SK-N-SH (cell line): ENCODE results near the gene KRTAP1-4. TPM values are rescaled to one million over a fixed set of nuclear protein-coding genes. Genes with fewer than 3 reads are reported as not detected.

ENCODE experiments used
- CTCF ChIA-PET: fragments of 300-600, 350-600 bp; formaldehyde crosslinking; extraction: SDS; loops from one replicate; lab custom pipeline; 2021; lab: Yijun Ruan, JAX
- POLR2A ChIA-PET: fragments of 350-600 bp; sonication (Branson Sonifier 250); formaldehyde crosslinking; extraction: SDS; loops from one replicate; lab custom pipeline; 2020; ENCODE audit warnings: antibody characterized with exemption, inconsistent platforms; lab: Yijun Ruan, JAX
- DNase-seq: peaks from one replicate; pipeline ENCODE4 v3.0.0; 2012
- H2AFZ ChIP-seq: fragments of 200-600 bp; sonication (generic); 2 replicates; pipeline ENCODE4 v1.8.1; 2016; ENCODE audit warnings: antibody characterized with exemption, mild to moderate bottlenecking, low read depth
- H3F3A ChIP-seq: fragments of 200-600 bp; sonication (generic); replicated peaks from 2 replicates; pipeline ENCODE3; 2016; ENCODE audit warnings: antibody characterized with exemption, mild to moderate bottlenecking; ENCODE audit not compliant: insufficient read depth
- H3K27ac ChIP-seq, 2 experiments: fragments of 200-500 bp in 1 of 2; fragments of 200-600 bp in 1 of 2; sonication (Bioruptor generic) in 1 of 2; sonication (generic), shearing (Covaris generic) in 1 of 2; 2 replicates each; pipeline versions ENCODE4 v1.5.1 to v1.6.1; 2014 to 2016; ENCODE audit warnings: low read depth in 2 of 2, inconsistent platforms in 1 of 2, low read length in 1 of 2, mild to moderate bottlenecking in 1 of 2, mixed read lengths in 1 of 2
- H3K27me3 ChIP-seq: fragments of 200-600 bp; sonication (generic), shearing (Covaris generic); 2 replicates; pipeline ENCODE4 v1.6.1; 2016; ENCODE audit warnings: mixed run types; ENCODE audit not compliant: insufficient read depth
- H3K36me3 ChIP-seq, 2 experiments: fragments of 200-500 bp in 1 of 2; fragments of 200-600 bp in 1 of 2; sonication (Bioruptor generic) in 1 of 2; sonication (generic) in 1 of 2; replicated peaks in 1 of 2; 2 replicates each; pipeline versions ENCODE3 to v1.5.1; 2014 to 2016; ENCODE audit warnings: low read length in 1 of 2, mild to moderate bottlenecking in 1 of 2; ENCODE audit not compliant: insufficient read depth in 2 of 2, control insufficient read depth in 1 of 2
- H3K4me1 ChIP-seq, 2 experiments: fragments of 200-500 bp in 1 of 2; fragments of 200-600 bp in 1 of 2; sonication (Bioruptor generic) in 1 of 2; sonication (generic), shearing (Covaris generic) in 1 of 2; 2 replicates each; pipeline versions ENCODE4 v1.5.1 to v1.6.1; 2014 to 2016; ENCODE audit warnings: low read depth in 1 of 2, low read length in 1 of 2, mixed run types in 1 of 2; ENCODE audit not compliant: insufficient read depth in 2 of 2, control insufficient read depth in 1 of 2
- H3K4me2 ChIP-seq: fragments of 200-600 bp; sonication (generic), shearing (Covaris generic); 2 replicates; pipeline ENCODE4 v1.6.1; 2017; ENCODE audit warnings: mixed run types
- H3K4me3 ChIP-seq, 2 experiments: fragments of 200-500 bp in 1 of 2; fragments of 200-600 bp in 1 of 2; sonication (Bioruptor generic) in 1 of 2; sonication (generic), shearing (Covaris generic) in 1 of 2; 2 replicates each; pipeline versions ENCODE4 v1.5.1 to v1.8.1; 2014 to 2016; ENCODE audit warnings: low read depth in 2 of 2, inconsistent platforms in 1 of 2, low read length in 1 of 2, mild to moderate bottlenecking in 1 of 2, mixed read lengths in 1 of 2, moderate library complexity in 1 of 2
- H3K79me2 ChIP-seq: fragments of 200-600 bp; sonication (generic); 2 replicates; pipeline ENCODE4 v1.8.1; 2017; ENCODE audit warnings: mild to moderate bottlenecking; ENCODE audit not compliant: insufficient read depth
- H3K9ac ChIP-seq: fragments of 200-600 bp; sonication (generic); 2 replicates; pipeline ENCODE4 v1.6.1; 2017; ENCODE audit warnings: mixed run types
- H3K9me2 ChIP-seq: fragments of 200-600 bp; sonication (generic); 2 replicates; pipeline ENCODE4 v1.6.1; 2017; ENCODE audit warnings: mixed run types
- H3K9me3 ChIP-seq: fragments of 200-600 bp; sonication (generic); 2 replicates; pipeline ENCODE4 v1.6.1; 2017; ENCODE audit warnings: mixed run types, mild to moderate bottlenecking, moderate library complexity
- H4K20me1 ChIP-seq: fragments of 200-600 bp; sonication (generic); 2 replicates; pipeline ENCODE4 v1.6.1; 2017; ENCODE audit warnings: mild to moderate bottlenecking, mixed run types; ENCODE audit not compliant: insufficient read depth
- CHD2 ChIP-seq: fragments of 150-350 bp; IDR thresholded peaks from 2 replicates; pipeline ENCODE4 v1.6.1; 2018; ENCODE audit warnings: low read length; ENCODE audit not compliant: partially characterized antibody
- FOSL2 ChIP-seq: IDR thresholded peaks from 2 replicates; pipeline ENCODE4 v1.4.0; 2012; ENCODE audit warnings: low read depth, mild to moderate bottlenecking, moderate library complexity, borderline replicate concordance
- FOXJ3 ChIP-seq: sonication (generic); formaldehyde crosslinking; IDR thresholded peaks from 2 replicates; pipeline ENCODE4 v1.5.1; 2020; ENCODE audit warnings: mild to moderate bottlenecking, missing genetic modification reagents
- FOXM1 ChIP-seq: IDR thresholded peaks from 2 replicates; pipeline ENCODE4 v1.4.0; 2012; ENCODE audit warnings: low read depth, mild to moderate bottlenecking
- GABPA ChIP-seq: IDR thresholded peaks from 2 replicates; pipeline ENCODE4 v1.4.0; 2012; ENCODE audit warnings: low read depth, mild to moderate bottlenecking
- IRF3 ChIP-seq: fragments of 150-350 bp; IDR thresholded peaks from 2 replicates; pipeline ENCODE4 v1.6.1; 2016; ENCODE audit warnings: mild to moderate bottlenecking, low read depth, low read length
- JUND ChIP-seq: IDR thresholded peaks from 2 replicates; pipeline ENCODE4 v1.4.0; 2012
- NRF1 ChIP-seq: IDR thresholded peaks from 2 replicates; pipeline ENCODE4 v1.6.1; 2012; ENCODE audit warnings: low read depth, mild to moderate bottlenecking, low read length
- POLR2AphosphoS5 ChIP-seq: IDR thresholded peaks from 2 replicates; pipeline ENCODE4 v1.6.1; 2012; ENCODE audit warnings: low read depth, low read length
- RCOR1 ChIP-seq: fragments of 150-350 bp; IDR thresholded peaks from 2 replicates; pipeline ENCODE4 v1.6.1; 2017; ENCODE audit warnings: antibody characterized with exemption, low read length
- REST ChIP-seq: IDR thresholded peaks from 2 replicates; pipeline ENCODE4 v1.6.1; 2012; ENCODE audit warnings: mild to moderate bottlenecking, low read depth, low read length, moderate library complexity
- RFX5 ChIP-seq: IDR thresholded peaks from 2 replicates; pipeline ENCODE4 v1.6.1; 2012; ENCODE audit warnings: mild to moderate bottlenecking, improper control_type of control experiment, low read length
- RXRA ChIP-seq: IDR thresholded peaks from 2 replicates; pipeline ENCODE4 v1.4.0; 2012; ENCODE audit warnings: low read depth, mild to moderate bottlenecking, borderline replicate concordance
- SIN3A ChIP-seq: IDR thresholded peaks from 2 replicates; pipeline ENCODE4 v1.6.1; 2012; ENCODE audit warnings: low read depth, mild to moderate bottlenecking, low read length, moderate library complexity, borderline replicate concordance
- TEAD4 ChIP-seq: IDR thresholded peaks from 2 replicates; pipeline ENCODE4 v1.4.0; 2012; ENCODE audit warnings: mild to moderate bottlenecking, borderline replicate concordance; ENCODE audit not compliant: insufficient read depth
- WGBS: methylation state at CpG from one replicate; pipeline ENCODE4 v1.1.6; 2017; ENCODE audit warnings: low lambda C conversion rate; 5-methylcytosine and 5-hydroxymethylcytosine counted together
- polyA plus RNA-seq, 3 experiments: library from polyadenylated mRNA; depleted of rRNA; stranded (reverse); fragments of >200 nt; gene quantifications; 2 replicates each; pipeline ENCODE4 v1.2.3, GENCODE V29; 2012

The KRTAP1-4 gene
- polyA plus RNA-seq, 1 of the 3 experiments (the other 2 are of a cell fraction): not detected

GRCh38 chr17:40997361-40997760 lies 32.6 kb downstream of the KRTAP1-4 start:
- no peak overlapping the region for H2AFZ ChIP-seq
- H3K4me2 ChIP-seq: no peak overlapping the region
- H3F3A ChIP-seq: no peaks in the 10 kb centered on the region
- H3K9ac ChIP-seq: no peak overlapping the region
- CTCF ChIA-PET: interaction anchor here (0.7 to 1.1 kb wide), 2 partner anchors 50 to 552 kb away, joined by 3 read pairs; no protein-coding TSS in a partner anchor
- H4K20me1 ChIP-seq: no peaks in the 10 kb centered on the region
- 6% methylated on average over 2 of the region's 2 CpGs for WGBS
- peaks cover 40% of the 10 kb centered on the region; the same call in 1 of the 2 replicates for H3K27me3 ChIP-seq
- H3K9me2 ChIP-seq: no peaks in the 10 kb centered on the region
- TF ChIP-seq RFX5: no peak
- no peak for TF ChIP-seq TEAD4
- TF ChIP-seq NRF1: no peak
- TF ChIP-seq, all 33 proteins: peak for 0
- Histone ChIP-seq H3K4me1 (no peaks in the 10 kb centered on the region), H3K36me3 (no peaks in the 10 kb centered on the region), H3K9me3 (no peaks in the 10 kb centered on the region), H3K4me3 (no peak overlapping the region), H3K27ac (no peak overlapping the region), H3K79me2 (no peaks in the 10 kb centered on the region)
- no peak for DNase-seq
- POLR2A ChIA-PET: no interaction called here

- H3K27ac ChIP-seq: no peak overlapping the region
- H3K9me2 ChIP-seq: no peaks in the 10 kb centered on the region
- no peak overlapping the region for H3K9ac ChIP-seq
- peaks cover 40% of the 10 kb centered on the region for H3K27me3 ChIP-seq
- no peak overlapping the region for H3K4me3 ChIP-seq
- ChIA-PET POLR2A (no interaction called here), CTCF (interaction anchor here (0.7 to 1.1 kb wide), 2 partner anchors 50 to 552 kb away, joined by 3 read pairs; no protein-coding TSS in a partner anchor)
- no peaks in the 10 kb centered on the region for H3K36me3 ChIP-seq
- no peak overlapping the region for H3K4me2 ChIP-seq
- no peak for TF ChIP-seq SIN3A
- TF ChIP-seq POLR2AphosphoS5: no peak
- TF ChIP-seq FOXJ3 (CRISPR knock-in tag): no peak
- TF ChIP-seq FOSL2: no peak
- TF ChIP-seq GABPA: no peak
- TF ChIP-seq NRF1: no peak
- TF ChIP-seq REST: no peak
- no peak for TF ChIP-seq JUND
- TF ChIP-seq RXRA: no peak
- TF ChIP-seq FOXM1: no peak
- no peak for TF ChIP-seq RCOR1
- TF ChIP-seq TEAD4: no peak
- no peak for TF ChIP-seq CHD2
- TF ChIP-seq IRF3: no peak
- no peaks in the 10 kb centered on the region for H3K9me3 ChIP-seq
- H4K20me1 ChIP-seq: no peaks in the 10 kb centered on the region
- no peak overlapping the region for H2AFZ ChIP-seq
- no peaks in the 10 kb centered on the region for H3F3A ChIP-seq
- H3K4me1 ChIP-seq: no peaks in the 10 kb centered on the region
- WGBS: 25% methylated on average over 4 of the region's 4 CpGs
- no peaks in the 10 kb centered on the region for H3K79me2 ChIP-seq
- no peak for DNase-seq
Measured at GRCh38 chr17:40996829-40997228, 33.2 kb downstream of the KRTAP1-4 start.
